H1 (cell line): ENCODE measurements around the gene HSD3B1. TPM values are rescaled to one million over a fixed set of nuclear protein-coding genes. Genes with fewer than 3 reads are reported as not detected.

ENCODE experiments used
- CTCF ChIA-PET: fragments of 300-600 bp; sonication (Branson Sonifier 250); formaldehyde crosslinking; loops from one replicate; lab custom pipeline; 2021; ENCODE audit not compliant: partially characterized antibody; lab: Charles Lee
- POLR2A ChIA-PET: fragments of 300-600 bp; sonication (Branson Sonifier 250); formaldehyde crosslinking; loops from one replicate; lab custom pipeline; 2021; ENCODE audit warnings: inconsistent platforms; ENCODE audit not compliant: partially characterized antibody; lab: Charles Lee
- DNase-seq, 2 experiments: peaks; one replicate each; pipeline versions ENCODE4 v3.0.0 to v3.0.0-alpha.2; 2010 to 2022; ENCODE audit warnings: low spot score in 2 of 2, low read depth in 1 of 2, mixed read lengths in 1 of 2
- FAIRE-seq: peaks from 2 replicates; lab custom pipeline; 2011; peaks lifted over from hg19 to GRCh38; lab: Jason Lieb, UNC
- H2AFZ ChIP-seq: 2 replicates; pipeline ENCODE4 v1.8.1; 2012; ENCODE audit warnings: low read length, inconsistent platforms
- H2AK5ac ChIP-seq: 2 replicates; pipeline ENCODE4 v1.6.1; 2013; ENCODE audit warnings: low read depth, low read length
- H2BK120ac ChIP-seq: replicated peaks from 2 replicates; pipeline ENCODE3; 2013; ENCODE audit warnings: low read depth, low read length, inconsistent platforms
- H2BK12ac ChIP-seq: 2 replicates; pipeline ENCODE4 v1.6.1; 2013; ENCODE audit warnings: low read depth, low read length
- H2BK15ac ChIP-seq: 2 replicates; pipeline ENCODE4 v1.6.1; 2013; ENCODE audit warnings: low read length
- H2BK20ac ChIP-seq: 2 replicates; pipeline ENCODE4 v1.6.1; 2013; ENCODE audit warnings: low read length
- H2BK5ac ChIP-seq: 2 replicates; pipeline ENCODE4 v1.6.1; 2013; ENCODE audit warnings: low read depth, low read length
- H3K14ac ChIP-seq: 2 replicates; pipeline ENCODE4 v1.6.1; 2013; ENCODE audit warnings: inconsistent platforms; ENCODE audit not compliant: insufficient read length
- H3K18ac ChIP-seq: 2 replicates; pipeline ENCODE4 v1.6.1; 2013; ENCODE audit warnings: low read length; ENCODE audit errors: extremely low read depth
- H3K23ac ChIP-seq: 2 replicates; pipeline ENCODE4 v1.6.1; 2013; ENCODE audit warnings: inconsistent platforms; ENCODE audit not compliant: insufficient read length
- H3K23me2 ChIP-seq: 2 replicates; pipeline ENCODE4 v1.6.1; 2013; ENCODE audit warnings: low read depth, low read length
- H3K27ac ChIP-seq: 2 replicates; pipeline ENCODE4 v1.6.1; 2011; ENCODE audit warnings: low read depth, low read length, inconsistent platforms
- H3K27me3 ChIP-seq, 4 experiments: replicated peaks in 1 of 4; 1 replicate in 1 of 4; 2 replicates in 3 of 4; pipeline versions ENCODE4 v1.6.1 to v1.8.1; 2011 to 2013; ENCODE audit warnings: low read length in 3 of 4, mild to moderate bottlenecking in 3 of 4, inconsistent platforms in 2 of 4, mixed read lengths in 2 of 4, moderate library complexity in 1 of 4; ENCODE audit not compliant: control insufficient read depth in 3 of 4, insufficient read depth in 3 of 4; ENCODE audit errors: extremely low read depth in 1 of 4
- H3K36me3 ChIP-seq, 4 experiments: 2 replicates each; pipeline versions ENCODE4 v1.6.1 to v1.8.1; 2011 to 2013; ENCODE audit warnings: mild to moderate bottlenecking in 4 of 4, low read length in 3 of 4, moderate library complexity in 2 of 4, control low read depth in 1 of 4, inconsistent platforms in 1 of 4; ENCODE audit not compliant: insufficient read depth in 4 of 4, control insufficient read depth in 2 of 4
- H3K4ac ChIP-seq: replicated peaks from 2 replicates; pipeline ENCODE3; 2013; ENCODE audit warnings: low read length, low read depth, mixed read lengths, inconsistent platforms; ENCODE audit not compliant: insufficient read length
- H3K4me1 ChIP-seq, 4 experiments: replicated peaks in 1 of 4; 1 replicate in 1 of 4; 2 replicates in 3 of 4; pipeline versions ENCODE4 v1.6.1 to v1.8.1; 2011 to 2013; ENCODE audit warnings: low read length in 3 of 4, inconsistent platforms in 2 of 4, mixed read lengths in 1 of 4; ENCODE audit not compliant: insufficient read depth in 4 of 4, control insufficient read depth in 3 of 4
- H3K4me2 ChIP-seq, 2 experiments: 2 replicates each; pipeline versions ENCODE4 v1.6.1 to v1.8.1; 2011 to 2013; ENCODE audit warnings: low read depth in 2 of 2, low read length in 2 of 2, control low read depth in 1 of 2, inconsistent platforms in 1 of 2, mild to moderate bottlenecking in 1 of 2; ENCODE audit not compliant: insufficient read depth in 1 of 2
- H3K4me3 ChIP-seq, 4 experiments: fragments of 200-600, 300-600 bp in 1 of 4; sonication (generic), shearing (Covaris generic), sonication (Bioruptor Twin) in 1 of 4; 2 replicates each; pipeline versions ENCODE4 v1.5.1 to v1.8.1; 2011 to 2016; ENCODE audit warnings: low read length in 4 of 4, low read depth in 3 of 4, control low read depth in 2 of 4, inconsistent platforms in 2 of 4, mild to moderate bottlenecking in 2 of 4, mixed read lengths in 1 of 4, moderate library complexity in 1 of 4; ENCODE audit not compliant: insufficient read depth in 2 of 4; ENCODE audit errors: extremely low read depth in 1 of 4
- H3K56ac ChIP-seq: replicated peaks from 2 replicates; pipeline ENCODE3; 2013; ENCODE audit warnings: low read depth, mild to moderate bottlenecking, mixed read lengths, low read length, inconsistent platforms; ENCODE audit not compliant: insufficient read length
- H3K79me1 ChIP-seq: 2 replicates; pipeline ENCODE4 v1.6.1; 2013; ENCODE audit warnings: low read depth, low read length, control low read depth
- H3K79me2 ChIP-seq, 2 experiments: 2 replicates each; pipeline versions ENCODE4 v1.6.1 to v1.8.1; 2012 to 2013; ENCODE audit warnings: low read length in 2 of 2, mild to moderate bottlenecking in 2 of 2, inconsistent platforms in 1 of 2; ENCODE audit not compliant: insufficient read depth in 2 of 2, control insufficient read depth in 1 of 2
- H3K9ac ChIP-seq, 4 experiments: replicated peaks in 1 of 4; 1 replicate in 1 of 4; 2 replicates in 3 of 4; pipeline versions ENCODE4 v1.6.1 to v1.8.1; 2011 to 2013; ENCODE audit warnings: low read depth in 3 of 4, low read length in 3 of 4, control low read depth in 2 of 4, mild to moderate bottlenecking in 2 of 4, moderate library complexity in 2 of 4, inconsistent platforms in 1 of 4; ENCODE audit errors: extremely low read depth in 1 of 4
- H3K9me3 ChIP-seq, 2 experiments: 2 replicates each; pipeline versions ENCODE4 v1.6.1 to v1.8.1; 2012 to 2013; ENCODE audit warnings: mild to moderate bottlenecking in 2 of 2, moderate library complexity in 2 of 2, control low read depth in 1 of 2, inconsistent platforms in 1 of 2, low read depth in 1 of 2, low read length in 1 of 2, mixed read lengths in 1 of 2; ENCODE audit not compliant: insufficient read depth in 2 of 2
- H4K20me1 ChIP-seq, 2 experiments: replicated peaks in 1 of 2; 2 replicates each; pipeline versions ENCODE3 to v1.8.1; 2011 to 2013; ENCODE audit warnings: inconsistent platforms in 2 of 2, low read length in 2 of 2, mild to moderate bottlenecking in 1 of 2; ENCODE audit not compliant: insufficient read depth in 2 of 2, control insufficient read depth in 1 of 2
- H4K5ac ChIP-seq: 2 replicates; pipeline ENCODE4 v1.6.1; 2013; ENCODE audit warnings: low read length, low read depth, mixed read lengths, inconsistent platforms; ENCODE audit not compliant: insufficient read length
- H4K8ac ChIP-seq: 2 replicates; pipeline ENCODE4 v1.8.0; 2013; ENCODE audit warnings: mild to moderate bottlenecking, moderate library complexity, low read length, inconsistent platforms; ENCODE audit not compliant: insufficient read depth; ENCODE audit errors: extremely low read depth
- H4K91ac ChIP-seq: replicated peaks from 2 replicates; pipeline ENCODE3; 2013; ENCODE audit warnings: low read length, mixed read lengths, inconsistent platforms; ENCODE audit not compliant: insufficient read length
- BCL11A ChIP-seq, 2 experiments: IDR thresholded peaks; one replicate each; pipeline ENCODE4 v1.6.1; 2011; ENCODE audit warnings: low read depth in 2 of 2, low read length in 2 of 2, mild to moderate bottlenecking in 2 of 2
- CHD2 ChIP-seq: IDR thresholded peaks from 2 replicates; pipeline ENCODE4 v1.6.1; 2012; ENCODE audit warnings: low read length, improper control_type of control experiment
- FOSL1 ChIP-seq: IDR thresholded peaks from 2 replicates; pipeline ENCODE4 v1.6.1; 2011; ENCODE audit warnings: mild to moderate bottlenecking, low read depth, low read length, moderate library complexity; ENCODE audit not compliant: insufficient read depth
- JUND ChIP-seq: IDR thresholded peaks from 2 replicates; pipeline ENCODE4 v1.6.1; 2011; ENCODE audit warnings: mild to moderate bottlenecking, improper control_type of control experiment, low read length
- KDM4A ChIP-seq: IDR thresholded peaks from one replicate; pipeline ENCODE4 v1.7.1; 2012; ENCODE audit warnings: low read depth, mild to moderate bottlenecking, moderate library complexity, low read length, inconsistent platforms; ENCODE audit not compliant: severe bottlenecking
- SIX5 ChIP-seq: IDR thresholded peaks from 2 replicates; pipeline ENCODE4 v1.6.1; 2011; ENCODE audit warnings: mild to moderate bottlenecking, low read depth, low read length
- WGBS, 2 experiments: shearing (Covaris generic) in 1 of 2; methylation state at CpG; one replicate each; pipeline versions ENCODE4 v1.1.6 to v1.1.7; 2013 to 2015; ENCODE audit warnings: low lambda C conversion rate in 2 of 2, mixed read lengths in 2 of 2, inconsistent platforms in 1 of 2, low coverage in 1 of 2, missing lambda C conversion rate in 1 of 2; ENCODE audit not compliant: insufficient replicate concordance in 2 of 2, insufficient coverage in 1 of 2, insufficient read length in 1 of 2; ENCODE audit errors: extremely low coverage in 1 of 2, missing lambda C conversion rate in 1 of 2; 5-methylcytosine and 5-hydroxymethylcytosine counted together
- polyA plus RNA-seq, 7 experiments: library from polyadenylated mRNA; depleted of rRNA in 3 of 7; stranded (reverse) in 5 of 7; unstranded in 2 of 7; fragments of >200 nt in 5 of 7; fragments of 200-250 nt in 2 of 7; gene quantifications; 1 replicate in 5 of 7; 2 replicates in 1 of 7; 4 replicates in 1 of 7; pipeline versions ENCODE4 v1.2.1 to v1.2.3, GENCODE V29; 2011 to 2013; ENCODE audit warnings: missing spikeins in 2 of 7, mixed read lengths in 2 of 7
- total RNA-seq: library from RNA; stranded (reverse); fragmentation: NEBNext Ultra II Directional; extraction: Animal tissue kit (Norgen Biotek cat#: 25700); gene quantifications from 2 replicates; pipeline ENCODE4 v1.2.1, GENCODE V29; 2021

The HSD3B1 gene
- total and polyA plus RNA-seq, 2 of the 8 experiments (the other 6 are each of a cell fraction or from before 2014, with no cell fraction given): not detected

DNA sequence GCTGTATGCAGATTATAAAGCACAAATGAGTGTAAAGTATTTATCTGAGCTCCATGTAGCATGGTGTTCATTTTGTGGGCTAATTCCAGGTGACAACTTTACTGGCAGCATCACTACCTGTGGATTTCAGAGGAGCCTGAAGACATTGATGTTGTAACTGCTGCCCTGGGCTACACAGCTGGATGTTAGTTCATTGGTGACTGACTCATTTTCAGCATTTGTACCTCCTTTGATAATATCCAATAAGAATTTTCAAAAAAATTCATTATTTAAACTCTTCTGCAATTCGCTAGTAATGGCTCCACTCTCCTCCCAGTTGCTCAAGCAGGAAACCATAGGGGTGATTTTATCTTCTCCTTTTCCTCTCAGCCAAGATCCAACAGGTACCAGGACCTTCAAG lies 37.3 kb upstream of the HSD3B1 start:
- no peak overlapping the region for H3K56ac ChIP-seq
- H3K36me3 ChIP-seq: no peaks in the 10 kb centered on the region
- no peak for DNase-seq
- WGBS, 2 experiments: 93% methylated on average over 1 of the region's 1 CpG; no CpG with 5 or more reads in 1 of the 2 experiments
- H2AFZ ChIP-seq: no peak overlapping the region
- CTCF ChIA-PET: interaction anchor here (1.5 kb wide), 1 partner anchor 20 kb away, joined by 3 read pairs; no protein-coding TSS in a partner anchor
- H2BK120ac ChIP-seq: no peak overlapping the region
- FAIRE-seq: no peak
- H3K18ac ChIP-seq: no peak overlapping the region
- POLR2A ChIA-PET: no interaction called here
- H3K23me2 ChIP-seq: no peaks in the 10 kb centered on the region
- H3K27ac ChIP-seq: no peak overlapping the region
- H3K9me3 ChIP-seq: no peaks in the 10 kb centered on the region
- no peak overlapping the region for H2BK15ac ChIP-seq
- no peak overlapping the region for H3K4ac ChIP-seq
- no peak overlapping the region for H4K5ac ChIP-seq
- no peak overlapping the region for H2BK5ac ChIP-seq
- H3K4me3 ChIP-seq: no peak overlapping the region
- H4K20me1 ChIP-seq: no peaks in the 10 kb centered on the region
- H3K79me1 ChIP-seq: no peaks in the 10 kb centered on the region
- H2BK12ac ChIP-seq: no peak overlapping the region
- no peak overlapping the region for H2BK20ac ChIP-seq
- H3K4me1 ChIP-seq: no peaks in the 10 kb centered on the region
- H4K8ac ChIP-seq: no peak overlapping the region
- no peaks in the 10 kb centered on the region for H3K79me2 ChIP-seq
- H4K91ac ChIP-seq: no peak overlapping the region
- H3K23ac ChIP-seq: no peak overlapping the region
- TF ChIP-seq SIX5 (no peak), CHD2 (no peak), BCL11A (IDR thresholded peaks at IDR 0.05; ENCODE audit: low read depth in 2 of 2, low read length in 2 of 2) (no peak), FOSL1 (no peak), JUND (no peak), KDM4A (no peak)
- TF ChIP-seq, all 59 proteins: peak for 0
- Histone ChIP-seq H3K9ac (no peak overlapping the region), H3K14ac (no peak overlapping the region), H3K27me3 (peaks cover 0 to 2% (median 0%) of the 10 kb centered on the region in 4 experiments; a peak in 1 of 7 replicates), H2AK5ac (no peak overlapping the region), H3K4me2 (no peak overlapping the region)
